ENCODE data around the gene PRDM15. TPM values are rescaled to one million over a fixed set of nuclear protein-coding genes. Genes with fewer than 3 reads are reported as not detected.

The PRDM15 gene
- polyA plus RNA-seq, 3 donors = 0.19 to 19.0 (median 0.74) TPM

- no peaks in the 10 kb centered on the region for H3K4me1 Mint-ChIP-seq
- Histone ChIP-seq H3K4me1 (ENCODE audit: control insufficient read depth in 1 of 2, insufficient read depth in 2 of 2, low read length in 2 of 2) (no peaks in the 10 kb centered on the region), H3K27me3 (ENCODE audit: control insufficient read depth in 2 of 2, insufficient read depth in 2 of 2, low read length in 2 of 2) (no peaks in the 10 kb centered on the region), H3K36me3 (replicated peaks in 1 of 2; ENCODE audit: control insufficient read depth in 1 of 2, insufficient read depth in 2 of 2, low read length in 2 of 2) (peaks cover 10 to 41% of the 10 kb centered on the region in 2 donors), H2AFZ (ENCODE audit: insufficient read depth, low read depth, low read length, poor library complexity, severe bottlenecking) (no peak overlapping the region), H3K4me2 (replicated peaks; ENCODE audit: extremely low read depth, low read length, poor library complexity, severe bottlenecking) (no peak overlapping the region), H3K4me3 (replicated peaks in 1 of 3; ENCODE audit: low read depth in 2 of 3, low read length in 3 of 3) (no peak overlapping the region), H3K27ac (ENCODE audit: low read depth in 1 of 2, low read length in 2 of 2) (no peak overlapping the region), H3K9me3 (replicated peaks in 1 of 2; ENCODE audit: control insufficient read depth in 1 of 2, insufficient read depth in 1 of 2, low read length in 2 of 2) (no peaks in the 10 kb centered on the region), H3K9ac (ENCODE audit: insufficient read depth, low read length, poor library complexity, severe bottlenecking) (no peak overlapping the region), H3K79me2 (ENCODE audit: insufficient read depth, low read length) (no peaks in the 10 kb centered on the region), H4K20me1 (ENCODE audit: insufficient read depth, low read length) (no peaks in the 10 kb centered on the region)
- 98% methylated on average over 5 of the region's 6 CpGs for WGBS (ENCODE audit: insufficient coverage)
- TF ChIP-seq CTCF (IDR thresholded peaks at IDR 0.05) = no peak
- peak overlapping the region in 3 of 7 donors; percentile 26 to 43 (median 32) for H3K27ac Mint-ChIP-seq
- DNase-seq = no peak
- H3K4me3 Mint-ChIP-seq = no peak overlapping the region
- H3K27me3 Mint-ChIP-seq (ENCODE audit: low read depth in 3 of 3) = peaks cover 0 to 1% (median 0%) of the 10 kb centered on the region in 3 donors
- peaks cover 28 to 60% of the 10 kb centered on the region in 2 donors for H3K36me3 Mint-ChIP-seq
- intact Hi-C loops (cut with micrococcal nuclease) = no loop called here
- peaks cover 4 to 8% (median 7%) of the 10 kb centered on the region in 7 donors for H3K9me3 Mint-ChIP-seq
These were observed 33.2 kb downstream of the PRDM15 start for GRCh38 chr21:41846033-41846317.

- no peak overlapping the region for H2AFZ ChIP-seq (ENCODE audit: insufficient read depth, low read depth, low read length, poor library complexity, severe bottlenecking)
- H3K79me2 ChIP-seq (ENCODE audit: insufficient read depth, low read length) = no peaks in the 10 kb centered on the region
- H3K4me3 ChIP-seq (replicated peaks in 1 of 3; ENCODE audit: low read depth in 2 of 3, low read length in 3 of 3) = no peak overlapping the region
- peaks cover 29 to 65% of the 10 kb centered on the region in 2 donors for H3K36me3 Mint-ChIP-seq
- H3K9me3 Mint-ChIP-seq = peaks cover 7 to 13% (median 11%) of the 10 kb centered on the region in 7 donors
- no peak for TF ChIP-seq CTCF (IDR thresholded peaks at IDR 0.05)
- H3K27me3 Mint-ChIP-seq (ENCODE audit: low read depth in 3 of 3) = peaks cover 0 to 1% (median 1%) of the 10 kb centered on the region in 3 donors
- no peaks in the 10 kb centered on the region for H3K4me1 Mint-ChIP-seq
- H3K9ac ChIP-seq (ENCODE audit: insufficient read depth, low read length, poor library complexity, severe bottlenecking) = no peak overlapping the region
- H3K4me2 ChIP-seq (replicated peaks; ENCODE audit: extremely low read depth, low read length, poor library complexity, severe bottlenecking) = no peak overlapping the region
- no peak for DNase-seq
- H3K27me3 ChIP-seq (ENCODE audit: control insufficient read depth in 2 of 2, insufficient read depth in 2 of 2, low read length in 2 of 2) = no peaks in the 10 kb centered on the region
- no peaks in the 10 kb centered on the region for H4K20me1 ChIP-seq (ENCODE audit: insufficient read depth, low read length)
- intact Hi-C loops (cut with micrococcal nuclease) = no loop called here
- H3K4me3 Mint-ChIP-seq = no peak overlapping the region
- H3K27ac ChIP-seq (ENCODE audit: low read depth in 1 of 2, low read length in 2 of 2) = no peak overlapping the region
- peaks cover 10 to 45% of the 10 kb centered on the region in 2 donors for H3K36me3 ChIP-seq (replicated peaks in 1 of 2; ENCODE audit: control insufficient read depth in 1 of 2, insufficient read depth in 2 of 2, low read length in 2 of 2)
- 95% methylated on average over 17 of the region's 21 CpGs for WGBS (ENCODE audit: insufficient coverage)
- no peaks in the 10 kb centered on the region for H3K9me3 ChIP-seq (replicated peaks in 1 of 2; ENCODE audit: control insufficient read depth in 1 of 2, insufficient read depth in 1 of 2, low read length in 2 of 2)
- peak overlapping the region in 3 of 7 donors; percentile 26 to 43 (median 41) for H3K27ac Mint-ChIP-seq
- H3K4me1 ChIP-seq (ENCODE audit: control insufficient read depth in 1 of 2, insufficient read depth in 2 of 2, low read length in 2 of 2) = no peaks in the 10 kb centered on the region
These were observed 33.7 kb downstream of the PRDM15 start for GRCh38 chr21:41845310-41846032.
